AG04449 (cell line): ENCODE measurements around the gene DUSP16.
"Not testable (repeated sequence)": the region's sequence is repeated elsewhere in the genome, so short reads cannot be mapped to it uniquely, and the experiment has no call there.

Experiments
- CTCF ChIA-PET: fragments of 350-600 bp; formaldehyde crosslinking; extraction: SDS; loops from one replicate; lab custom pipeline; 2021; ENCODE audit warnings: antibody characterized with exemption; lab: Yijun Ruan, JAX
- POLR2A ChIA-PET: fragments of 400-600, 350-600 bp; formaldehyde crosslinking; extraction: SDS; loops from one replicate; lab custom pipeline; 2020; ENCODE audit warnings: antibody characterized with exemption, inconsistent platforms; lab: Yijun Ruan, JAX
- DNase-seq: peaks from one replicate; pipeline ENCODE4 v3.0.0-alpha.2; 2010; ENCODE audit warnings: low read depth, low spot score
- H3K4me3 ChIP-seq: 2 replicates; pipeline ENCODE4 v1.5.1; 2011; ENCODE audit warnings: low read depth, mild to moderate bottlenecking, control low read depth, low read length
- CTCF ChIP-seq: IDR thresholded peaks from one replicate; pipeline ENCODE4 v1.5.1; 2011; ENCODE audit warnings: mild to moderate bottlenecking, moderate library complexity, low read length, control low read depth, inconsistent platforms; ENCODE audit not compliant: insufficient read depth; ENCODE audit errors: missing control alignments

DUSP16 gene

GRCh38 chr12:12583510-12584178, 21.0 kb upstream of the DUSP16 start:
- no peak for TF ChIP-seq CTCF
- CTCF ChIA-PET, result interaction anchor here (0.9 to 1.4 kb wide), 2 partner anchors 10 to 20 kb away, joined by 3 to 5 read pairs; no protein-coding TSS in a partner anchor
- DNase-seq, result no peak
- POLR2A ChIA-PET, result no interaction called here
- no peak overlapping the region for H3K4me3 ChIP-seq

- TF ChIP-seq CTCF, result no peak
- ChIA-PET POLR2A (no interaction called here), CTCF (interaction anchor here (0.9 kb wide), 1 partner anchor 10 kb away, joined by 3 read pairs; no protein-coding TSS in a partner anchor)
- DNase-seq, result no peak
- H3K4me3 ChIP-seq, result no peak overlapping the region
Observed at GRCh38 chr12:12582895-12583303, 20.2 kb upstream of the DUSP16 start.

- ChIA-PET CTCF (no interaction called here), POLR2A (no interaction called here)
- DNase-seq, result no peak
- H3K4me3 ChIP-seq, result no peak overlapping the region
- TF ChIP-seq CTCF, result no peak
Observed at GRCh38 chr12:12582193-12582881, 19.7 kb upstream of the DUSP16 start.

- CTCF ChIA-PET, result interaction anchor here (1.4 kb wide), 1 partner anchor 11 kb away, joined by 3 read pairs; no protein-coding TSS in a partner anchor
Observed at GRCh38 chr12:12580716-12581115, 18.1 kb upstream of the DUSP16 start.

GRCh38 chr12:12577786-12578185, 15.1 kb upstream of the DUSP16 start:
- ChIA-PET POLR2A (no interaction called here), CTCF (interaction anchor here (1.1 to 4.2 kb wide), 3 partner anchors 8 to 14 kb away, joined by 4 to 27 read pairs (median 5); partner anchors contain the start of gene DUSP16)
- DNase-seq, result no peak

More at GRCh38 chr12:12580716-12581115, 18.1 kb upstream of the DUSP16 start:
- POLR2A ChIA-PET, H3K4me3 ChIP-seq, DNase-seq: not testable (repeated sequence)

GRCh38 chr12:12572659-12573058, 10.0 kb upstream of the DUSP16 start:
- no peak for TF ChIP-seq CTCF
- CTCF ChIA-PET, result interaction anchor here (0.7 to 1.9 kb wide), 4 partner anchors 10 to 27 kb away, joined by 3 to 15 read pairs (median 3); partner anchors contain the start of gene DUSP16
- POLR2A ChIA-PET, result no interaction called here
- no peak overlapping the region for H3K4me3 ChIP-seq
- DNase-seq, result no peak

More at GRCh38 chr12:12577786-12578185, 15.1 kb upstream of the DUSP16 start:
- no peak overlapping the region for H3K4me3 ChIP-seq
- no peak for TF ChIP-seq CTCF

- CTCF ChIA-PET, DNase-seq, POLR2A ChIA-PET: not testable (repeated sequence)
Observed at GRCh38 chr12:12565971-12566370, 3.3 kb upstream of the DUSP16 start.

More at GRCh38 chr12:12565971-12566370, 3.3 kb upstream of the DUSP16 start:
- not testable (repeated sequence) for H3K4me3 ChIP-seq
